Panc1 (cell line): Measurements from ENCODE around the gene MYCN. TPM values are rescaled to one million over a fixed set of nuclear protein-coding genes. Genes with fewer than 3 reads are reported as not detected.

Experiments
- ATAC-seq: fragments of 200-7000 bp; cut with Tn5 transposase; 2 replicates; pipeline ENCODE4 v1.9.1; 2020; ENCODE audit warnings: mild to moderate bottlenecking, moderate library complexity
- BruUV-seq: library from RNA; stranded (reverse); fragments of 400-500 nt; replicated peaks from 2 replicates; lab custom pipeline; 2021; lab: Mats Ljungman, UMichigan
- CTCF ChIA-PET: fragments of 300-600 bp; sonication (Branson Sonifier 250); formaldehyde crosslinking; loops from one replicate; lab custom pipeline; 2022; ENCODE audit warnings: antibody characterized with exemption; lab: Charles Lee
- POLR2A ChIA-PET: fragments of 300-600 bp; sonication (Branson Sonifier 250); formaldehyde crosslinking; loops from one replicate; lab custom pipeline; 2022; ENCODE audit warnings: antibody characterized with exemption; lab: Charles Lee
- DNase-seq: peaks from one replicate; pipeline ENCODE4 v3.0.0-alpha.2; 2010; ENCODE audit warnings: low read depth, low spot score
- H3K27ac ChIP-seq: 2 replicates; pipeline ENCODE4 v1.5.1; 2011; ENCODE audit warnings: mild to moderate bottlenecking, low read length, inconsistent platforms
- H3K27me3 ChIP-seq: fragments of 200-500 bp; sonication (Bioruptor generic); 2 replicates; pipeline ENCODE4 v1.6.0; 2014; ENCODE audit warnings: low read length, inconsistent platforms; ENCODE audit not compliant: control insufficient read depth, insufficient read depth
- H3K36me3 ChIP-seq: fragments of 200-500 bp; sonication (Bioruptor generic); 2 replicates; pipeline ENCODE4 v1.5.1; 2014; ENCODE audit warnings: inconsistent platforms, mild to moderate bottlenecking, low read length, moderate library complexity; ENCODE audit not compliant: control insufficient read depth, insufficient read depth
- H3K4me1 ChIP-seq: 2 replicates; pipeline ENCODE4 v1.5.1; 2011; ENCODE audit warnings: inconsistent platforms, mild to moderate bottlenecking, low read length, moderate library complexity; ENCODE audit not compliant: control insufficient read depth, insufficient read depth
- H3K4me3 ChIP-seq, 2 experiments: 2 replicates each; pipeline ENCODE4 v1.5.1; 2011 to 2012; ENCODE audit warnings: low read depth in 2 of 2, low read length in 2 of 2, mild to moderate bottlenecking in 2 of 2, inconsistent platforms in 1 of 2, moderate library complexity in 1 of 2
- H3K9me3 ChIP-seq: fragments of 200-500 bp; sonication (Bioruptor generic); 2 replicates; pipeline ENCODE4 v1.5.1; 2014; ENCODE audit warnings: low read depth, mild to moderate bottlenecking, inconsistent platforms, low read length, moderate library complexity; ENCODE audit not compliant: control insufficient read depth, insufficient read depth
- CTCF ChIP-seq: fragments of 450-650 bp; IDR thresholded peaks from 2 replicates; pipeline ENCODE4 v1.5.1; 2017; ENCODE audit warnings: mild to moderate bottlenecking
- POLR2AphosphoS5 ChIP-seq: IDR thresholded peaks from 2 replicates; pipeline ENCODE4 v1.6.1; 2012; ENCODE audit warnings: mild to moderate bottlenecking, low read depth, low read length, moderate library complexity
- REST ChIP-seq, 2 experiments: IDR thresholded peaks; 2 replicates each; pipeline ENCODE4 v1.6.1; 2011 to 2012; ENCODE audit warnings: low read depth in 2 of 2, control low read depth in 1 of 2, low read length in 1 of 2, mild to moderate bottlenecking in 1 of 2, moderate library complexity in 1 of 2; ENCODE audit not compliant: insufficient read depth in 1 of 2
- SIN3A ChIP-seq: IDR thresholded peaks from 2 replicates; pipeline ENCODE4 v1.6.1; 2012; ENCODE audit warnings: low read depth, mild to moderate bottlenecking, low read length, moderate library complexity, borderline replicate concordance; ENCODE audit not compliant: insufficient read depth
- TCF7L2 ChIP-seq: IDR thresholded peaks from 2 replicates; pipeline ENCODE4 v1.6.1; 2011; ENCODE audit warnings: mild to moderate bottlenecking, low read depth, low read length, inconsistent platforms
- in situ Hi-C: cut with HindIII; loops from 2 replicates; pipeline ENCODE4 v1.10.0; 2016; ENCODE audit warnings: low sequenced_read_pairs, low pct_unique_long_range_greater_than_20kb
- intact Hi-C: fragments of 100-400 bp; cut with micrococcal nuclease; formaldehyde crosslinking; loops from one replicate; pipeline ENCODE4 v1.10.0; 2022; ENCODE audit not compliant: unreplicated experiment
- total RNA-seq: library from RNA; stranded (reverse); gene quantifications from one replicate; pipeline ENCODE4 v1.2.1, GENCODE V29; 2021; ENCODE audit not compliant: unreplicated experiment

The MYCN gene
- total RNA-seq, 1 experiment from 2014 or later = not detected

- intact Hi-C loops = no loop called here
- no peaks in the 10 kb centered on the region for H3K4me1 ChIP-seq
- ChIA-PET POLR2A (no interaction called here), CTCF (no interaction called here)
- in situ Hi-C loops = no loop called here
- no peak overlapping the region for H3K4me3 ChIP-seq
- no peaks in the 10 kb centered on the region for H3K27me3 ChIP-seq
- BruUV-seq = no TSS peak
- no peak for ATAC-seq
- TF ChIP-seq POLR2AphosphoS5 (no peak), TCF7L2 (no peak), CTCF (no peak), REST (IDR thresholded peaks at IDR 0.05; ENCODE audit: insufficient read depth in 1 of 2, low read depth in 2 of 2, low read length in 1 of 2) (no peak), SIN3A (no peak)
- DNase-seq = no peak
- no peaks in the 10 kb centered on the region for H3K36me3 ChIP-seq
- H3K27ac ChIP-seq = no peak overlapping the region
- H3K9me3 ChIP-seq = no peaks in the 10 kb centered on the region
These were observed 53.3 kb downstream of the MYCN start for GRCh38 chr2:15993666-15994065.

- ChIA-PET POLR2A (interaction anchor here (0.6 kb wide), 1 partner anchor 137 kb away, joined by 4 read pairs; no protein-coding TSS in a partner anchor), CTCF (no interaction called here)
- Histone ChIP-seq H3K36me3 (no peaks in the 10 kb centered on the region), H3K9me3 (no peaks in the 10 kb centered on the region), H3K27ac (no peak overlapping the region), H3K4me1 (no peaks in the 10 kb centered on the region), H3K27me3 (no peaks in the 10 kb centered on the region), H3K4me3 (no peak overlapping the region)
- no peak for TF ChIP-seq CTCF
- TF ChIP-seq POLR2AphosphoS5 = no peak
- no peak for TF ChIP-seq TCF7L2
- TF ChIP-seq SIN3A = no peak
- TF ChIP-seq REST (IDR thresholded peaks at IDR 0.05; ENCODE audit: insufficient read depth in 1 of 2, low read depth in 2 of 2, low read length in 1 of 2) = no peak
- BruUV-seq = no TSS peak
- DNase-seq (no peak), ATAC-seq (no peak)
- intact Hi-C loops = no loop called here
- in situ Hi-C loops = no loop called here
These were observed 55.3 kb downstream of the MYCN start for GRCh38 chr2:15995603-15996002.
